ENCODE results near the gene PRKRIP1.
A peak's percentile ranks its signal among the peaks of the same experiment; 100 is the strongest.

PRKRIP1 gene

DNA sequence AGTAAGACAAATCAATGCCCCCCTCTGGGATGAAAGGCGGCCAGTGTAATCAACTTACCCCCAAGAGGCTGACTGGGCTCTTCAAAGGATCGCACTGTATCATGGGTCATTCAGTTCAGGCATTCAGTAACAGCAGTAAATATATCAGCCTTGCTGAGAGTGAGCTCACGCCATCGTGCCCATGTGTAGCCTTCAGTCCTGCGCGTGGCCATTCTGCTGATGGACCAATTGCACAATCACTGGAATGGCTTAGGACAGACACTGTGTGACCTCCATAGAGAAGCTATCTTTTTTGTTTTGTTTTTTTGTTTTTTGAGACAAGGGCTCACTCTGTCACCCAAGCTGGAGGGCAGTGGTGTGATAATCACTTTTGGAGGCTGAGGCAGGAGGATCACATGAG, 9.1 kb upstream of the PRKRIP1 start:
- no peak overlapping the region for H3K4me2 ChIP-seq (ENCODE audit: low read depth, low read length, poor library complexity, severe bottlenecking)
- H3K27me3 ChIP-seq (ENCODE audit: low read length) = no peaks in the 10 kb centered on the region
- no peak overlapping the region for H3K4me3 ChIP-seq (ENCODE audit: insufficient read depth, low read length, poor library complexity, severe bottlenecking)
- TF ChIP-seq, protein P1, sequence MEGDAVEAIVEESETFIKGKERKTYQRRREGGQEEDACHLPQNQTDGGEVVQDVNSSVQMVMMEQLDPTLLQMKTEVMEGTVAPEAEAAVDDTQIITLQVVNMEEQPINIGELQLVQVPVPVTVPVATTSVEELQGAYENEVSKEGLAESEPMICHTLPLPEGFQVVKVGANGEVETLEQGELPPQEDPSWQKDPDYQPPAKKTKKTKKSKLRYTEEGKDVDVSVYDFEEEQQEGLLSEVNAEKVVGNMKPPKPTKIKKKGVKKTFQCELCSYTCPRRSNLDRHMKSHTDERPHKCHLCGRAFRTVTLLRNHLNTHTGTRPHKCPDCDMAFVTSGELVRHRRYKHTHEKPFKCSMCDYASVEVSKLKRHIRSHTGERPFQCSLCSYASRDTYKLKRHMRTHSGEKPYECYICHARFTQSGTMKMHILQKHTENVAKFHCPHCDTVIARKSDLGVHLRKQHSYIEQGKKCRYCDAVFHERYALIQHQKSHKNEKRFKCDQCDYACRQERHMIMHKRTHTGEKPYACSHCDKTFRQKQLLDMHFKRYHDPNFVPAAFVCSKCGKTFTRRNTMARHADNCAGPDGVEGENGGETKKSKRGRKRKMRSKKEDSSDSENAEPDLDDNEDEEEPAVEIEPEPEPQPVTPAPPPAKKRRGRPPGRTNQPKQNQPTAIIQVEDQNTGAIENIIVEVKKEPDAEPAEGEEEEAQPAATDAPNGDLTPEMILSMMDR (IDR thresholded peaks at IDR 0.05; ENCODE audit: insufficient read depth, low read length, poor library complexity, severe bottlenecking) = no peak
- no peak for TF ChIP-seq EZH2phosphoT487 (conservative IDR thresholded peaks at IDR 0.05; ENCODE audit: low read length)
- H2AFZ ChIP-seq (ENCODE audit: low read depth, low read length, severe bottlenecking) = no peak overlapping the region
- H3K27ac ChIP-seq (ENCODE audit: low read depth, low read length) = no peak overlapping the region
- peaks cover 20% of the 10 kb centered on the region for H3K36me3 ChIP-seq (ENCODE audit: low read length)
- no peaks in the 10 kb centered on the region for H3K9me2 ChIP-seq (replicated peaks; ENCODE audit: insufficient read depth, low read length)
- no peaks in the 10 kb centered on the region for H3K9me3 ChIP-seq (ENCODE audit: insufficient read depth, low read length)
- no peaks in the 10 kb centered on the region for H4K20me1 ChIP-seq (ENCODE audit: low read depth, low read length)
- H3K9ac ChIP-seq (ENCODE audit: low read length) = no peak overlapping the region
- H3K79me2 ChIP-seq (ENCODE audit: insufficient read depth, low read length) = no peaks in the 10 kb centered on the region
- peaks cover 43% of the 10 kb centered on the region for H3F3A ChIP-seq (ENCODE audit: insufficient read depth)

DNA sequence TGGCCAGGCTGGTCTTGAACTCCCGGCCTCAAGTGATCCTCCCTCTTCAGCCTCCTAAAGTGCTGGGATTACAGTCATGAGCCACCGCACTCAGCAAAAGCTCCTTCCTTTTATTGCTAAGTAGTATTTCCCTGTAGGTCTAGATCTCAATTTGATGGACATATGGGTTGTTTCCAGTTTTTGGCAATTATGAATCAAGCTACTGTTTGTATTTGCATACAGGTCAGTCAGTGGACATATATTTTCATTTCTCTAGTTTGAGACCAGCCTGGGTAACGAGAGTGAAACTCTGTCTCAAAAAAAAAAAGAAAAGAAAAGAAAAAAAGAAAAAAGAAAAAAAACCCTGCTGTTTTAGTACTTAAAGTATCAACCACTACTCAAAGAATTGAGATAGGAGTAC, 6.4 kb upstream of the PRKRIP1 start:
- H3K36me3 ChIP-seq (ENCODE audit: low read length) = peaks cover 25% of the 10 kb centered on the region
- no peaks in the 10 kb centered on the region for H3K27me3 ChIP-seq (ENCODE audit: low read length)
- no peaks in the 10 kb centered on the region for H3K9me2 ChIP-seq (replicated peaks; ENCODE audit: insufficient read depth, low read length)
- H2AFZ ChIP-seq (ENCODE audit: low read depth, low read length, severe bottlenecking) = no peak overlapping the region
- H4K20me1 ChIP-seq (ENCODE audit: low read depth, low read length) = no peaks in the 10 kb centered on the region
- TF ChIP-seq, protein P1 (IDR thresholded peaks at IDR 0.05; ENCODE audit: insufficient read depth, low read length, poor library complexity, severe bottlenecking) = no peak
- no peak for TF ChIP-seq EZH2phosphoT487 (conservative IDR thresholded peaks at IDR 0.05; ENCODE audit: low read length)
- no peaks in the 10 kb centered on the region for H3K79me2 ChIP-seq (ENCODE audit: insufficient read depth, low read length)
- no peak overlapping the region for H3K4me3 ChIP-seq (ENCODE audit: insufficient read depth, low read length, poor library complexity, severe bottlenecking)
- H3K9ac ChIP-seq (ENCODE audit: low read length) = no peak overlapping the region
- H3K9me3 ChIP-seq (ENCODE audit: insufficient read depth, low read length) = no peaks in the 10 kb centered on the region
- H3F3A ChIP-seq (ENCODE audit: insufficient read depth) = peaks cover 59% of the 10 kb centered on the region
- no peak overlapping the region for H3K4me2 ChIP-seq (ENCODE audit: low read depth, low read length, poor library complexity, severe bottlenecking)
- peak overlapping the region; percentile 61 for H3K27ac ChIP-seq (ENCODE audit: low read depth, low read length)

DNA sequence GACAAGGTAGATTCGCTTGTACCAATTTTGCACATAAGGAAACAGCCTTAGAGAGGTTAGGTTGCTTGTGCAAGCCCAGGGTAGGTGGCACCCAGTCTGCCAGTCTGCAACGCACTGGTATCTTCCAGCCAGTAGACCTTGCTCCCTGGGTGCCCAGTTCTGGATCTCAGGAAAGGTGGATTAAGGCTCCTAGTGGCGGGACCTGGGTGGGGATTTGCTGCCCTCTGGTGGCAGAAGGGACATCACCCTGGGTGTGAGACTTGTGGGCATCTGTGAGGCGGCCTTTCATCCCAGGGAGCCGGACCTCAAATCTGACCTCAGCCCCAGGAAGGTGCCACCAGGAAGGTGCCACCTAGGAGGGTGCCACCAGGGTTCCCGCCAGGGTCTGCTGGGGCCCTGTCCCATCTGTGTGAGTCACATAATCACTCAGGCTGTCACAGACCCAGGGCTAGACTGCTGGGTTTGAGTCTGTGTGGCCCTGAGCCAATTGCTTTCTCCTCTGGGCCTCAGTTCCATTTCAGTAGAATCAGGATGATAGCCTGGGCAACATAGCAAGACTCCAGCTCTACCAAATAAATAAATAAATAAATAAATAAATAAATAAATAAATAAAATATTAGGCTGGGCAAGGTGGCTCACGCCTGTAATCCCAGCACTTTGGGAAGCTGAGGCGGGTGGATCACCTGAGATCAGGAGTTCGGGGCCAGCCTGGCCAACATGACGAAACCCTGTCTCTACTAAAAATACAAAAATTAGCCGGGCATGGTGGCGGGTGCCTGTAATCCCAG, 5.3 kb upstream of the PRKRIP1 start:
- H3K9ac ChIP-seq (ENCODE audit: low read length) = no peak overlapping the region
- H3K27ac ChIP-seq (ENCODE audit: low read depth, low read length) = no peak overlapping the region
- TF ChIP-seq, protein P1 (IDR thresholded peaks at IDR 0.05; ENCODE audit: insufficient read depth, low read length, poor library complexity, severe bottlenecking) = peak; percentile 98
- TF ChIP-seq EZH2phosphoT487 (conservative IDR thresholded peaks at IDR 0.05; ENCODE audit: low read length) = no peak
- H3K4me2 ChIP-seq (ENCODE audit: low read depth, low read length, poor library complexity, severe bottlenecking) = no peak overlapping the region
- H2AFZ ChIP-seq (ENCODE audit: low read depth, low read length, severe bottlenecking) = no peak overlapping the region
- H3K36me3 ChIP-seq (ENCODE audit: low read length) = peaks cover 21% of the 10 kb centered on the region
- H3K27me3 ChIP-seq (ENCODE audit: low read length) = no peaks in the 10 kb centered on the region
- peaks cover 62% of the 10 kb centered on the region for H3F3A ChIP-seq (ENCODE audit: insufficient read depth)
- no peaks in the 10 kb centered on the region for H3K9me3 ChIP-seq (ENCODE audit: insufficient read depth, low read length)
- H3K9me2 ChIP-seq (replicated peaks; ENCODE audit: insufficient read depth, low read length) = no peaks in the 10 kb centered on the region
- no peaks in the 10 kb centered on the region for H3K79me2 ChIP-seq (ENCODE audit: insufficient read depth, low read length)
- no peak overlapping the region for H3K4me3 ChIP-seq (ENCODE audit: insufficient read depth, low read length, poor library complexity, severe bottlenecking)
- H4K20me1 ChIP-seq (ENCODE audit: low read depth, low read length) = no peaks in the 10 kb centered on the region

All from SU-DHL-6 (cell line).